Caco-2 (cell line): ENCODE measurements around the gene GPR183. TPM values are rescaled to one million over a fixed set of nuclear protein-coding genes. Genes with fewer than 3 reads are reported as not detected.

Source experiments
- BruUV-seq: library from RNA; stranded (reverse); fragments of 400-500 nt; replicated peaks from 2 replicates; lab custom pipeline; 2021; lab: Mats Ljungman, UMichigan
- CTCF ChIA-PET: fragments of 300-600 bp; sonication (Branson Sonifier 250); formaldehyde crosslinking; loops from one replicate; lab custom pipeline; 2022; ENCODE audit warnings: antibody characterized with exemption; lab: Charles Lee
- POLR2A ChIA-PET: fragments of 300-600 bp; sonication (Branson Sonifier 250); formaldehyde crosslinking; loops from one replicate; lab custom pipeline; 2022; ENCODE audit warnings: antibody characterized with exemption; lab: Charles Lee
- DNase-seq, 2 experiments: peaks; one replicate each; pipeline versions ENCODE4 v3.0.0 to v3.0.0-alpha.2; 2020 to 2022
- H3K27me3 ChIP-seq: replicated peaks from 2 replicates; pipeline ENCODE4 v1.6.0; 2011; ENCODE audit warnings: low read length; ENCODE audit not compliant: control insufficient read depth, insufficient read depth
- H3K36me3 ChIP-seq: 2 replicates; pipeline ENCODE4 v1.5.1; 2011; ENCODE audit warnings: low read length; ENCODE audit not compliant: control insufficient read depth, insufficient read depth
- H3K4me1 ChIP-seq: fragments of 250-450 bp; sonication (Bioruptor Pico); 2 replicates; pipeline ENCODE4 v1.5.1; 2020; ENCODE audit warnings: mild to moderate bottlenecking
- H3K4me3 ChIP-seq: 2 replicates; pipeline ENCODE4 v1.5.1; 2011; ENCODE audit warnings: low read depth, mild to moderate bottlenecking, control low read depth, low read length
- H3K9me3 ChIP-seq: fragments of 250-450 bp; sonication (Bioruptor Pico); 2 replicates; pipeline ENCODE4 v1.5.1; 2020; ENCODE audit warnings: mild to moderate bottlenecking, moderate library complexity
- H3K27ac Mint-ChIP-seq: one replicate; pipeline ENCODE4 v1.8.0; 2022; ENCODE audit warnings: mixed read lengths; ENCODE audit not compliant: unreplicated experiment
- H3K27me3 Mint-ChIP-seq: one replicate; pipeline ENCODE4 v1.8.0; 2022; ENCODE audit warnings: mixed read lengths; ENCODE audit not compliant: insufficient read depth, unreplicated experiment
- H3K36me3 Mint-ChIP-seq: one replicate; pipeline ENCODE4 v1.8.0; 2022; ENCODE audit warnings: mild to moderate bottlenecking, mixed read lengths; ENCODE audit not compliant: insufficient read depth, unreplicated experiment
- H3K4me1 Mint-ChIP-seq: one replicate; pipeline ENCODE4 v1.8.0; 2022; ENCODE audit warnings: low read depth, mixed read lengths; ENCODE audit not compliant: unreplicated experiment
- H3K4me3 Mint-ChIP-seq: one replicate; pipeline ENCODE4 v1.8.0; 2022; ENCODE audit warnings: mild to moderate bottlenecking, moderate library complexity, mixed read lengths; ENCODE audit not compliant: unreplicated experiment
- H3K9me3 Mint-ChIP-seq: one replicate; pipeline ENCODE4 v1.8.0; 2022; ENCODE audit warnings: mixed read lengths; ENCODE audit not compliant: unreplicated experiment
- CTCF ChIP-seq, 2 experiments: fragments of 200-600 bp in 1 of 2; IDR thresholded peaks; 1 replicate in 1 of 2; 2 replicates in 1 of 2; pipeline versions ENCODE4 v1.5.1 to v1.8.0; 2011 to 2022; ENCODE audit warnings: antibody characterized with exemption in 1 of 2, control low read depth in 1 of 2, inconsistent platforms in 1 of 2, low read depth in 1 of 2, low read length in 1 of 2, mild to moderate bottlenecking in 1 of 2, moderate library complexity in 1 of 2; ENCODE audit not compliant: insufficient read depth in 1 of 2, severe bottlenecking in 1 of 2, unreplicated experiment in 1 of 2
- intact Hi-C: fragments of 100-400 bp; cut with micrococcal nuclease; formaldehyde crosslinking; loops from one replicate; pipeline ENCODE4 v1.10.0; 2022; ENCODE audit not compliant: unreplicated experiment
- total RNA-seq: library from RNA; stranded (reverse); gene quantifications from 2 replicates; pipeline ENCODE4 v1.2.3, GENCODE V29; 2022

The GPR183 gene
- total RNA-seq, 1 experiment from 2014 or later: not detected

- no peak for DNase-seq
- Mint-ChIP-seq H3K27ac (no peak overlapping the region), H3K36me3 (peaks cover 14% of the 10 kb centered on the region), H3K27me3 (no peaks in the 10 kb centered on the region), H3K4me1 (peaks cover 7% of the 10 kb centered on the region), H3K4me3 (no peak overlapping the region), H3K9me3 (no peaks in the 10 kb centered on the region)
- ChIA-PET POLR2A (no interaction called here), CTCF (no interaction called here)
- H3K9me3 ChIP-seq: no peaks in the 10 kb centered on the region
- TF ChIP-seq CTCF (IDR thresholded peaks at IDR 0.05; ENCODE audit: insufficient read depth in 1 of 2, low read depth in 1 of 2, low read length in 1 of 2, severe bottlenecking in 1 of 2, unreplicated experiment in 1 of 2): no peak
- no peak overlapping the region for H3K4me3 ChIP-seq
- BruUV-seq: no TSS peak
- no peaks in the 10 kb centered on the region; the same call in 1 of the 2 replicates for H3K36me3 ChIP-seq
- intact Hi-C loops: loop anchor here (10.0 kb wide), 1 partner anchor 145 kb away; no protein-coding TSS in a partner anchor
- no peaks in the 10 kb centered on the region for H3K4me1 ChIP-seq
- H3K27me3 ChIP-seq: no peaks in the 10 kb centered on the region
Observed at GRCh38 chr13:99289674-99290337, 17.4 kb downstream of the GPR183 start.

- no peaks in the 10 kb centered on the region; the same call in 1 of the 2 replicates for H3K36me3 ChIP-seq
- peaks cover 7% of the 10 kb centered on the region for H3K4me1 Mint-ChIP-seq
- no peaks in the 10 kb centered on the region for H3K27me3 Mint-ChIP-seq
- no peaks in the 10 kb centered on the region for H3K9me3 Mint-ChIP-seq
- H3K36me3 Mint-ChIP-seq: peaks cover 14% of the 10 kb centered on the region
- H3K4me1 ChIP-seq: no peaks in the 10 kb centered on the region
- no peak overlapping the region for H3K4me3 Mint-ChIP-seq
- intact Hi-C loops: no loop called here
- no peaks in the 10 kb centered on the region for H3K9me3 ChIP-seq
- CTCF ChIA-PET: no interaction called here
- POLR2A ChIA-PET: no interaction called here
- no peak overlapping the region for H3K27ac Mint-ChIP-seq
- no peak overlapping the region for H3K4me3 ChIP-seq
- no peak for TF ChIP-seq CTCF (IDR thresholded peaks at IDR 0.05; ENCODE audit: insufficient read depth in 1 of 2, low read depth in 1 of 2, low read length in 1 of 2, severe bottlenecking in 1 of 2, unreplicated experiment in 1 of 2)
- DNase-seq: no peak
- BruUV-seq: no TSS peak
- H3K27me3 ChIP-seq: no peaks in the 10 kb centered on the region
Observed at GRCh38 chr13:99289271-99289670, 17.9 kb downstream of the GPR183 start.

- intact Hi-C loops: no loop called here
- ChIA-PET POLR2A (no interaction called here), CTCF (no interaction called here)
- Histone ChIP-seq H3K9me3 (no peaks in the 10 kb centered on the region), H3K27me3 (no peaks in the 10 kb centered on the region), H3K4me1 (no peaks in the 10 kb centered on the region), H3K4me3 (no peak overlapping the region), H3K36me3 (no peaks in the 10 kb centered on the region; the same call in 1 of the 2 replicates)
- TF ChIP-seq CTCF (IDR thresholded peaks at IDR 0.05; ENCODE audit: insufficient read depth in 1 of 2, low read depth in 1 of 2, low read length in 1 of 2, severe bottlenecking in 1 of 2, unreplicated experiment in 1 of 2): no peak
- Mint-ChIP-seq H3K27ac (no peak overlapping the region), H3K4me3 (no peak overlapping the region), H3K27me3 (no peaks in the 10 kb centered on the region), H3K36me3 (peaks cover 14% of the 10 kb centered on the region), H3K9me3 (no peaks in the 10 kb centered on the region), H3K4me1 (peaks cover 7% of the 10 kb centered on the region)
- BruUV-seq: no TSS peak
- DNase-seq: no peak
Observed at GRCh38 chr13:99288089-99288488, 19.1 kb downstream of the GPR183 start.
